C1 segment of cervical spinal cord (tissue), 14 donors: ENCODE measurements around the gene EXOC6B.

Experiments
- DNase-seq, 14 donors: peaks; one replicate each; lab custom pipeline; 2025; lab: John Stamatoyannopoulos, UW

EXOC6B gene

DNA sequence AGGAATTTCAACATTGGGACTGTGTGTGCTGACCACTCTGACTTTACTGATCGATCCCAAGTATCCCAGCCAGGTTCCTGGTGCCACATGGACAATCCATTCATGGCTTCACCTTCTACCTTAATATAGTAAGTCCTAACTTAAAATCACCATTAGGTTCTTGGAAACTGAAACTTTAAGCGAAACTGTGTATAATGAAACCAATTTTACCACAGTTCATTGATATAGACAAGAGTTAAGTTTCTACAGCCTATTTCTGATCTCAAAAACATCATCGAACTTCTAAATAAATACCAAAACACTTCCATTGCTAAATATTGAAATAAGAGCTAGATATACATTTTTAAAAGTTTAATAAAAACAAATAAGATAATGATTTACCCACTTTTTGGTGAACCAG is 4.4 kb upstream of the EXOC6B start:
- DNase-seq, result no peak

DNA sequence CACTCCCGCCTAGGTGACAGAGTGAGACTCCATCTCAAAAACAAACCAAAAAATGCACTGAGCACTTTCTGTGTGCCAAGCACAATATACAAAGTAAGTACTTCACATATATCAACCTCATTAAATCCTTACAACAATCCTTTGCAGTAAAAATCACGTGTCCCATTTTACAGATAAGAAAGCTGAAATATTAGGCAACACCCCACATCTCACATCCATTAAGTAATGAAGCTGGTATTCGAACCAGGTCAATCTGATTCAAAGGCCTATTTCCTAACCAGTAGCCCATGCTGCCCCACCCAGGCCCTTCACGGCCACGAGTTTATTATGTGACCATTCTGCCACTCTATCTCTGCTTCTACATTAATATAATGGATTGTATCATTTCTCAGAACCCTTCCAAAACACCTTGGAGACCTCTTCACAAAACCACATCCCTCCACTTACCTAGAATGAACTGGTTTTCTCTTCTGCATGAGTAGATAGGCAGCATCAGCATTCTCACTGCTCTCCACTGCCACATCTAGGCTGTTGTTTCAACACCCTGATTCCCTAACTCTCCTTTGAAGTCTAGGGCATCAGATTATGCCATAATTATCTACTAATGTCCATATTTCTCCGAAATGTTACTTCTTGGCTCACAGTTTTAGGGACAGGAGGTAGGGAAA is 3.1 kb upstream of the EXOC6B start:
- DNase-seq, result no peak

DNA sequence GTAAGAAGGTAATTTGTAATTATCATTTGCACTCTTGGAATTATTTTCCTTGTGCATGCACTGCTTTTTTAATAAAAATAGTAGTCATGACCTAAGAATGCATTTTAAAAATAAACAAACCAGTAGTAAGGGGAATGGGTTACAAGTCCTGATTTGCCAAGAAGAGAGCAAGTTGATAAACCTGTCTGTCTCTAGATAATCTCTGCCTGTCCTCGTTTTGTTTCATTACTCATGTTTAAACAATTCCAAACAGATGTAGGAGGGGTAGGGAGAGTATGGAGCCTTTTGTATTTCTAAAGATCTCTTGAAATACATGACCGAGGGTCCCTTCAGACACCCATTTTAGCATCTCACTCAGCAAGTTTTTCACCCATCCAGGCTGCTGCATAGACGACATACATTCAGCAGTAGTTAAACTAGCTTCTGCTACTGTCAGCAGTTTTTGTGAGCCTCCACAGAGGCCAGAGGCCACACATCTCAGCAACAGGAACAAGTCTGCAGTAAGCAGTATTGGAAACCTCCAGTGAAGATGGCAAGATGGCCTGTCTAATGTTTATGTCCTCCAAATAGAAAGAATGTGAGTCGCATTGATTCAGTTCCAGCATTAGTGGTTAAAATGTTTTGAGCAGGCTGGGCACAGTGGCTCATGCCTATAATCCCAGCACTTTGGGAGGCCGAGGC is 2.3 kb upstream of the EXOC6B start:
- DNase-seq, result no peak

DNA sequence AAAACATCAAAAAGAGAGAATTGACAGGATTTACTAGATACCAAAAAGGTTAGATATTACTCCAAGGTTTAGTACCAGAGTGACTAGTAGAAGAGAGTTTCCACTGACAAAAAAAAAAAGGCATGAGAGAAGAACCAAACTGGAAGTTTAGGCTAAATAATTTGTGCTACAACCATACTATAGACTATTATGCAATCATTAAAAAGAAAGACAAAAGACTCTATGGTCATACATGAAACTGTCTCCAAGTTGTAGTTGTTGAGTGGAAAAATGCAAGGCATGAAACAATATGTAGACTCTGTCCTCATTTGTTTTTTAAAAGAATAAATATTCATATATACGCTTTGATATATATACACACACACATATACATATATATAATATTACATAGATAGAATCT is 1.7 kb upstream of the EXOC6B start:
- no peak for DNase-seq

DNA sequence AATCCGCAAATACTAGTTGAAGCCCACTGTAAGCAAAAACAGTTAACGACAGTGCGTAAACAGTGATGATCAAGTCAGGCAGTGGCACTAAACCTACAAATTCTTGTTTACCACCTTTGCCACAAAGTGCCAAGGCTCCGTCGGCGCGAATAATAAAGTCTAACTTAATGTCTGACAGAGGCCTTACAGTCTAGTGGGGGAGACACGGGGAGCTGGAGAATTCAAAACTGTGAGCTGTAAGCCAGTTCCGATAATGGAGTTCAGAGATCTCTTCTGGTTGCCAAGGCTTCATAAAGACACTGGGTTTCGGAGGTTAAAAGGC is 284 bp upstream of the EXOC6B start:
- peak in 1 of 14 donors; percentile 18 for DNase-seq

DNA sequence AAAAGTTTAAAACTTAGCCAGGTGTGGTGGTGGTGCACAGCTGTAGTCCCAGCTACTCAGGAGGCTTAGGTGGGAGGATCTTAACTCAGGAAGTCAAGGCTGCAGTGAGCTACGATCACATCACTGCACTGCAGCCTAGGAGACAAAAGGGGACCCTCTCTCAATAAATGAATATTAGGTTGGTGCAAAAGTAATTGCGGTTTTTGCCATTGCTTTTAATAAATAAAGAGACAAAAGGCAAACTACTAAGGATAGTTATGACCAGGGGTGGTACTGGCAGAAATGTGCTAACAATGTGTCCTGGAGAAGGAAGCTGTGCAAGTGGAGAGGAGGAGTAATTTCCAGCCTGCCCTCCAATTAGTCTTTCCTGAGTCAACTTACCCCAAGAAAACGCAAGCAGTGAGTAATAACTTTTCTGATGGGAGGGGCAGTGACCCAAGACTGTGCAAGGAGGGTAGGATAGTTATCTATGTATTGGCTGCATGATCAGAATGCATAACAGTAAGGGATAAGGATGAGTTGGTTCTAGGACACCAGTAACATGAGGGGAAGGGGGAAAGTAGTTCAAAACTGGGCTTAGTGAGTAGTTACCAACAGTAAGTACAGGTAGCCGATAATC is 1.5 kb downstream of the EXOC6B start:
- no peak for DNase-seq

DNA sequence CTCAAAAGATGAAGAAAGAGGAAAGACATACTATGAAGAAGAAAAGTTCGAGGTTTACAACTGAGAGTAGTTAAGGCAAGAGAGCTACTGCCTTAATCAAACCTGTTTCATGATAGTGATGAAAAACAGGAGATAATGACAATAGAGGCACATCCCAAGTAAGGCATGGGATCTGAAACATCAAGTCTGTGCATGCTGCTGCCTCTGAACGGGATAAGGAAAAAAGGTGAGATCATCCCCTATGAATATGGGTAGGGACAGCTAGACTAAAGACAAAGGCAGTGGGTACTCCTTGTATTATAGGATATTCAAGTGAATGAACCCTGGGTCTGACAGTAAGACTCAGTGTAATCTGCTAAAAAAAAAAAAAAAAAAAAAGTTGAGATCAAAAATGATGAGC is 3.0 kb downstream of the EXOC6B start:
- no peak for DNase-seq

DNA sequence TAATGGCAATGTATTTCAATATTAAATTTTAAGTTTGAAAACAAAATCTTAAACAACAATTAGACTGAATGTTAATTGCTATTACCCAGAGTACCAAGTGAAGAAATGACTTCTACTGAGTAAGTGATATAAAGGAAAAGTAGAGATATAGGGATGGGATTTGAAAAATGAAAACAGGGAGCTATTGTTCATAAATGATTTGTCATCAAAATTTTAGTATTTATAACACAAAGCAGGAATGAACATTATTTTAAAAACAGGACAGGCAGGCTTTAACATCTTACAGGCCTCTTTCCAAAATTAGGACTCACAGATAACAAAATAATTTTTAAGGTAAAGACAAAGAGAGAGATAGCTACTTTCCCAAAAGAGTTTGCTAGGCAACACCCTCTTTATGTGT is 3.9 kb downstream of the EXOC6B start:
- no peak for DNase-seq

DNA sequence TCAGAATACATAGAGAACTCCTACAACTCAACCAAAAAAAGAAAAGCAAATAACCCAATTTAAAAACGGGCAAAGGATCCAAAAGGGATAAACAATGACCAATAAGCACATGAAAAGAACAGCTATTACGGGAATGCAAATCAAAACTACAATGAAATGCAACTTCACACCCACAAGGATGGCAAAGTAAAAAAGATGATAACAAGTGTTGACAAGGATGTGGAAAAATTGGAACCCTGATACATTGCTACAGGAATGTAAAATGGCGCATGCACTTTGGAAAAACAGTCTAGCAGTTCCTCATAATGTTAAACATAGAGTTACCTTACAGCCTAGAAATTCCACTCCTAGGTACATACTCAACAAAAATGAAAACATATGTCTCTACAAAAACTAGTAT is 4.7 kb downstream of the EXOC6B start:
- DNase-seq, result no peak

DNA sequence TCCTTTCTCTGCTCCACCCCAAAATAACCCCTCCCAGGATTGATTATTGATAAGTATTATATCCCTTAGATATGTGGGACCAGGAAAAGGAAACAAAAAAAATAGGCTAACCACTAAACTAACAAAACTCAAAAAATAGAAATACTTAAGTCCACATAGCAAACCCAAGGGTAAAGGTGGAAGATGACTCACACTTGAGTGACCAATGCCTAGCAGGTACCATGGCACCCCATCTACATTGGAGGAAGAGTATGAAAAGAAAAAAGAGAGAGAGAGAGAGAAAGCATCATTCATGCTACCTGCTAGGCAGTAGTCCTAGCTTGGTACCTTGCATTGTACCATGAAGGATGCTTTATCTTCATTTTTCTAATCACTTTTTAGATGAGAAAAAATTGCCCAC is 6.3 kb downstream of the EXOC6B start:
- DNase-seq, result no peak

DNA sequence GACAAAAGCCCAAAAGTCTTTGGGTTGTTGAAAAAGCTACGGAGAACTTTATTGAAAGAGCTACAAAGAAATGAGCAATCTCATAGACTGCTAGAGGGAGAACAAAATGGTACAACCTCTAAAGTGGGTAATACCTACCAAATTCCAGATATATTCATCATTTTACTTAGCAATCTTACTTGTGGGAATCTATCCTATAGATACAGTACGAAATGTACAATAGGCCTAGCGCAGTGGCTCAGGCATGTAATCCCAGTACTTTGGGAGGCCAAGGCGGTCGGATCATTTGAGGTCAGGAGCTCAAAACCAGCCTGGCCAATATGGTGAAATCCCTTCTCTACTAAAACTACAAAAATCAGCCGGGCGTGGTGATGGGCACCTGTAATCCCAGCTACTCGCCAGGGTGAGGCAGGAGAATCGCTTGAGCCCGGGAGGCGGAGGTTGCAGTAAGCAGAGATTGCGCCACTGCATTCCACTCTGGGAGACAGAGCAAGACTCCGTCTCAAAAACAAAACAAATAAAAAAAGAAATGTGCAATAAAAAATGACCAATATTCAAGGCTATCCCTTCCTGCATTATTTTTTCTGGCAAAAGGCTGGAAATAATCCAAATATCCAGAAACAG is 10.1 kb downstream of the EXOC6B start:
- DNase-seq, result no peak

DNA sequence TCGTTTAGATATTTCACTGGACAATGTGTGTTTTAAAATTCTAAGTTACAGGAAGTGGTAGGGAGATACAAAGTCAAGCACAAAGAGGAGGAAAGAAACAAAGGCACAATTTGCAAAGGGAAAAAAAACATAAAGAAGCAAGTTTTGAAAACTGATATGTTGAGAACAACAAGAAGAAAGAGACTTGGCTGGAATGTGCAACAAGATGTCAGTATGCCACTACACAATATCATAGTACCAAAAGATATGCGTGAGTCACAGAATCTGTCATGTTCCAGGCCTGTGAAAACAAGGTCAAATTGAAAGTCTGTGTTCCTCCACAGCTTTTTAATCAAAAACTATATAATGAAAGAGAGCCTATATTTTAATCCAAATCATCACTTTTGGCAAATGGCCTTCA is 12.0 kb downstream of the EXOC6B start:
- DNase-seq, result no peak

DNA sequence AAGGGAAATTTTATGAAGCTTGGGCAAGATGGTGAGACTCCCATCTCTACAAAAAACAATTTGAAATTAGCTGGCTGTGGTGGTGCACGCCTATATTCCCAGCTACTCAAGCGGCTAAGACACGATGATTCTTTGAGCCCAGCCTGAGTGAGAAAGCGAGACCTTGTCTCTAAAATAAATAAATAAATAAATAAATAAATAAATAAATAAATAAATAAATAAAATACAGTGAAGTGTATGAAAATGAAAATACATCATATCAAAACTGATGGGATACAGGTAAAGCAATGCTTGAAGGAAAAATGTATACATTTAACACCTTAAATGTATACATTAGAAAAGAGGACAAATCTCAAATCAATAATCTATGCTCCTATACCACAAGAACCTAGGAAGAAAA is 15.7 kb downstream of the EXOC6B start:
- DNase-seq, result no peak

DNA sequence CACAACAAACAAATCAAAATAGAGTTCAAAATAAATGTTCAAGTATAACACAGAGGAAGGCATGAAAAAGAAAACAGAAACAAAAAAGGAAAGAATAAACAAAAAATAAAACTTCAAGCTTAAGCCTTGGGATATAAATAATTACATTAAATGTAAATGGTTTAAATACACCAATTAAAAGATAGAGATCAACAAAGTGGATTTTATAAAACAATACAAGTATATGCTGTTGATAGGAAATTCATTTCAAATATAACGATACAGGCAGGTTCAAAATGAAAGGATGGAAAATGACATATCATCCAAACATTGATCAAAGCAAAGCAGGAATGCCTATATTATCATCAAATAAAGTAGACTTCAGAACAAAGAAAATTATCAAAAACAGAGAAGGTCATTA is 16.7 kb downstream of the EXOC6B start:
- DNase-seq, result no peak

DNA sequence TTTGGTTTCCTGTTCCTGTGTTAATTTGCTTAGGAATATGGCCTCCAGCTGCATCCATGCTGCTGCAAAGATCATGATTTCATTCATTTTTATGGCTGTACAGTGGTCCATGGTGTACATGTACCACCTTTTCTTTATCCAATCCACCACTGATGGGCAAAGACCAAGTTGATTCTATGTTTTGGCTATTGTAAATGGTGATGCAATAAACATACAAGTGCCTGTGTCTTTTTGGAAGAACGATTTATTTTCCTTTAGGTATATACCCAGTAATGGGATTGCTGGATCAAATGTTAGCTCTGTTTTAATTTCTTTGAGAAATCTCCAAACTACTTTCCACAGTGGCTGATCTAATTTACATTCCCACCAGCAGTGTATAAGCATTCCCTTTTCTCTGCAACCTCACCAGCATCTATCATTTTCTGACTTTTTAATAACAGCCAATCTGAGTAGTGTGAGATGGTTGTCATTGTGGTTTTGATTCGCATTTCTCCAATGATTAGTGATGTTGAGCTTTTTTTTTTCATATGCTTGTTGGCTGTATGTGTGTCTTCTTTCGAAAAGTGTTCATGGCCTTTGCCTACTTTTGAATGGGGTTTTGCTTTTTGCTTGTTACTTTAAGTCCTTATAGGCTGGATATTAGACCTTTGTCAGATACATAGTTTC is 19.4 kb downstream of the EXOC6B start:
- no peak for DNase-seq

DNA sequence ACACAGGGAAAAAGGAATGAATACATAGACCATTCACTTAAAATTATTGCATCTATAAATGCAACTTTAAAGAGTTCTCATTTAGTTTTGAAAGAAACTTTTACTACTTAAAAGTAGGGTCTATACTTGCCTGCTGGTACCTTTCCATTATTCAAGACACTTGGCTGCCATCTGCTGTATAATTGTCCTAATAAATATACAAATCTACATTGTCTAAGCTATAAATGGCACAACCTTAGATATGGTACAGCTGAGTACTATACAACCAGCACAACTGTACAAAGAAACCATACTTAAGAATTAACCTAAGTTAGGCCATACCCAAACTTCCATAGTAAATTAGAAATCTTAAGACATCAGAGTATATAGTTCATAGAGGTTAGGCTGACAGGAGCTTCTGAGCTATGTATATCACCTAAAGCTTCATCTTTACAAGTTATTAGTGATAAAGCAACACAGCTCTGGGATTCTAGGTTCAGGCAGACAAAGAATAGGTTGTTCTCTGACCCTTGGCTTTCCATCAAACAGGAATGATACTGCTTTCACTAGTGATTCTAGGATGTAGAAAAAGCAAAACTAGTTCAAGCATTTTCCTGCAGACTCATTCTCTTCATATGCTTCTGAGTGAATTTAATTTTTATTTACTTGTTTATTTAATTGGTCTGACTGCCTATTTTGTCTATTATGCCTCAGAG is 22.1 kb downstream of the EXOC6B start:
- no peak for DNase-seq

DNA sequence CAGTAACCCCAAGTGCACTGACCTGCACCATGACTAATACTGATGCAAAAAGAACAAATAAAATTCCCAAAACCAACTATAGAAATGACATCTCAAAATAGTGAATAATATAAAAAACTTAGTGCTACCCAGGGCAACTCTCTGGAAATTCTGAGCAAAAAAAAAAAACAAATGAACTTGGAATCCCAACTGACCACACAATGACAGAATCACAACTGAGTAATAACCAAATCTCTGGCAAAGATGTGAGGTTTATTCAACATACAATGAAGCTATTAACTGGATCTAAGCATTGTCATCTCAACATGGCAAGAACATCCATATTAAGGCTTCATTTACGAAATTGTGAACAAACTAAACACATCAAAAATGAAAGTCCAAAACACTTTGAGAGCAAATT is 22.7 kb downstream of the EXOC6B start:
- no peak for DNase-seq

DNA sequence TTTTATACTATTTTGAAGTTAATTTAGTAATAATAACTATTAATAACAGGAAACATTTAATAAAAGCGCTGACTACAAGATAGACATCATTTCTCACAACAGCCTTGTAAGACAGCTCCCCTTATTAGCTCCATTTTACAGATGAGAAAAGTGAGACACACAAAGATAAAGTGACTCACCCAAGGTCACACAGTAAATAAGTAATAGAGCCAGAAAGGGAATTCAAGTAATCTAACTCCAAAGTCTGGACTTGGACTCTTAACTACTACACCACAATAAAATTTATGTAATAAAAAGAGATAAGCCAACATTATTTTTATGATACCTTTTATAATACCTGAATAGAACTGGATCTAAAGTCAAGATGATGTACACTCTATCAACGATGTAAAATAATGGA is 25.3 kb downstream of the EXOC6B start:
- DNase-seq, result no peak

DNA sequence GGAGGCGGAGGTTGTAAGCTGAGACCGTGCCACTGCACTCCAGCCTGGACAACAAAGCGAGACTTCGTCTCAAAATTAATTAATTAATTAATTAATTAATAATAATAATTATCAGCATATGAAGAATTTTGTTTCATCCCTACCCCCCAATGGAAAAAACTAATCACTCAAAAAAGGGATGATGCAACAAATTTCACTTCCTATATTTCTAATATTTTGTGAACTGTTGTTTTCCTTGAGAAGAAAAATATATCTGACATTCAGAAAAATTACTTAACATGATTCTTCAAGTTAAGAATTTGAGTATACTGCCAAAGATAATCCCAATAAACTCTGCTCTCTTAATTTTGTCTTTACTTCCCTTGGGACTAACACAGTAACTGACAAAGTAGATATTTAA is 28.1 kb downstream of the EXOC6B start:
- no peak for DNase-seq

DNA sequence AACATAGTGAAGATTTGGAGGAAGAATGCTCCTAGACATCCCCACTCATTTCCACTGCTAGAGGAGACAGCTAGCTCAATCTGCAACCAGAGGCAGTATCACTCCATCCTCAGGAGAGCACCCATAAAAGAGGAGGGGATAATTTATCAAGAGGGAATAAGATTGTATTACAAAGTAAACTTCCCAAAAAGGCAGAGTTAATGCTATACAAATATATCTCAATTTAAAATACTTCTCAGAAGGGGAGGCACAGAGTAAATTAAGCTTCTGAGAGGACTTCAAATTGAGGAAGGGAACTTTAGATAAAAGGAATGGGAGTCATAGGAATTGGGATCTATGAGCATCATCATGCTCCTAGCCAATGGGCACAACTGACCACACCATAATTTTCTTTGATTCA is 29.1 kb downstream of the EXOC6B start:
- DNase-seq, result no peak

DNA sequence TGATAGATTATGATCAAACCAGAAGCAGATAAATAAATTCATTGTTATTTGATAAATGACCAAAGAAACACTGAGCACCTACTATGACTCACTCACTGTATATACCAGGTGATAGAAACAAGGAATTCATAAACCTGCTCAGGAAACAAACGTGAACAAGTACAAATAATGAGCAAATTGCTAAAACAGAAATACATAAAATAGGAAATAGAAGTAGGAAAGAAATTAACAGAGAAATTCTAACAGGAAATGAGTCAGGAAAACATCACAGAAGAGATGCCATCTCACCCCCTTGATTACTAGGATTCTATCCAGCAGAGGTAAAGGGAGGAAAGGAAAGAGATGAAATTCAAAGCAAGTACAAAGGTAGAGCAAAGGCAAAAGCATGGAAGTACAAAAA is 31.3 kb downstream of the EXOC6B start:
- DNase-seq, result no peak
